Fibroblast of mammary gland (primary cell): ENCODE measurements around the gene LZTFL1.
"Not testable (repeated sequence)": the region's sequence is repeated elsewhere in the genome, so short reads cannot be mapped to it uniquely, and the experiment has no call there.

ENCODE experiments used
- DNase-seq: peaks from one replicate; pipeline ENCODE4 v3.0.0-alpha.2; 2010; ENCODE audit warnings: low read depth
- H3K4me3 ChIP-seq: 2 replicates; pipeline ENCODE4 v1.5.1; 2011; ENCODE audit warnings: low read depth, mild to moderate bottlenecking, low read length, moderate library complexity; ENCODE audit not compliant: control insufficient read depth
- CTCF ChIP-seq: conservative IDR thresholded peaks from 2 replicates; pipeline ENCODE4 v1.5.1; 2011; ENCODE audit warnings: low read depth, low read length, inconsistent platforms; ENCODE audit not compliant: control insufficient read depth, insufficient read depth

Gene LZTFL1

GRCh38 chr3:45865563-45865962, 23.6 kb upstream of the LZTFL1 start:
- TF ChIP-seq CTCF, result no peak
- no peak for DNase-seq
- no peak overlapping the region for H3K4me3 ChIP-seq

GRCh38 chr3:45864760-45865519, 23.0 kb upstream of the LZTFL1 start:
- DNase-seq, result no peak
- no peak for TF ChIP-seq CTCF
- no peak overlapping the region for H3K4me3 ChIP-seq

- no peak overlapping the region for H3K4me3 ChIP-seq
- no peak for TF ChIP-seq CTCF
Observed at GRCh38 chr3:45861043-45861719, 19.3 kb upstream of the LZTFL1 start.

GRCh38 chr3:45860481-45860880, 18.6 kb upstream of the LZTFL1 start:
- no peak for DNase-seq
- H3K4me3 ChIP-seq, result no peak overlapping the region
- TF ChIP-seq CTCF, result no peak

More at GRCh38 chr3:45861043-45861719, 19.3 kb upstream of the LZTFL1 start:
- DNase-seq, result no peak

GRCh38 chr3:45858809-45859543, 17.1 kb upstream of the LZTFL1 start:
- DNase-seq, result no peak
- TF ChIP-seq CTCF, result no peak
- no peak overlapping the region for H3K4me3 ChIP-seq

GRCh38 chr3:45857024-45857423, 15.1 kb upstream of the LZTFL1 start:
- not testable (repeated sequence) for DNase-seq

GRCh38 chr3:45856323-45856722, 14.4 kb upstream of the LZTFL1 start:
- not testable (repeated sequence) for DNase-seq, H3K4me3 ChIP-seq

More at GRCh38 chr3:45857024-45857423, 15.1 kb upstream of the LZTFL1 start:
- not testable (repeated sequence) for H3K4me3 ChIP-seq
